Activated CD4-positive, alpha-beta T cell treated with anti-CD3 and anti-CD28 coated beads, Interleukin-2, amount 10 ng/mL, durations not matched to agents 7 days and 5 days (primary cell): ENCODE data around the gene ELAPOR2. TPM values are rescaled to one million over a fixed set of nuclear protein-coding genes. Genes with fewer than 3 reads are reported as not detected.
"Not testable (repeated sequence)": the region's sequence is repeated elsewhere in the genome, so short reads cannot be mapped to it uniquely, and the experiment has no call there.

Source experiments
- CTCF ChIA-PET: fragments of 350-600 bp; sonication (Branson Sonifier 250); formaldehyde crosslinking; loops from one replicate; lab custom pipeline; 2021; ENCODE audit warnings: antibody characterized with exemption; lab: Charles Lee
- POLR2A ChIA-PET: fragments of 350-600 bp; sonication (Branson Sonifier 250); formaldehyde crosslinking; loops from one replicate; lab custom pipeline; 2021; ENCODE audit warnings: antibody characterized with exemption; lab: Charles Lee
- DNase-seq: peaks from one replicate; pipeline ENCODE4 v3.0.0-alpha.2; 2020
- H3K27ac Mint-ChIP-seq: one replicate; pipeline ENCODE4 v1.8.0; 2021; ENCODE audit warnings: mild to moderate bottlenecking, moderate library complexity, mixed read lengths
- H3K27me3 Mint-ChIP-seq: one replicate; pipeline ENCODE4 v1.8.0; 2021; ENCODE audit warnings: mixed read lengths
- H3K36me3 Mint-ChIP-seq: one replicate; pipeline ENCODE4 v1.8.0; 2021; ENCODE audit warnings: low read depth, mixed read lengths
- H3K4me1 Mint-ChIP-seq: one replicate; pipeline ENCODE4 v1.8.0; 2021; ENCODE audit warnings: mixed read lengths
- H3K4me3 Mint-ChIP-seq: one replicate; pipeline ENCODE4 v1.8.0; 2021; ENCODE audit warnings: mild to moderate bottlenecking, moderate library complexity, mixed read lengths
- H3K9me3 Mint-ChIP-seq: one replicate; pipeline ENCODE4 v1.8.0; 2021; ENCODE audit warnings: mixed read lengths
- total RNA-seq, 2 experiments: library from RNA; stranded (reverse); gene quantifications; one replicate each; pipeline ENCODE4 v1.2.3, GENCODE V29; 2021

ELAPOR2 gene
- 1 to 10 TPM; 3.0 to 3.1 TPM for total RNA-seq

DNA sequence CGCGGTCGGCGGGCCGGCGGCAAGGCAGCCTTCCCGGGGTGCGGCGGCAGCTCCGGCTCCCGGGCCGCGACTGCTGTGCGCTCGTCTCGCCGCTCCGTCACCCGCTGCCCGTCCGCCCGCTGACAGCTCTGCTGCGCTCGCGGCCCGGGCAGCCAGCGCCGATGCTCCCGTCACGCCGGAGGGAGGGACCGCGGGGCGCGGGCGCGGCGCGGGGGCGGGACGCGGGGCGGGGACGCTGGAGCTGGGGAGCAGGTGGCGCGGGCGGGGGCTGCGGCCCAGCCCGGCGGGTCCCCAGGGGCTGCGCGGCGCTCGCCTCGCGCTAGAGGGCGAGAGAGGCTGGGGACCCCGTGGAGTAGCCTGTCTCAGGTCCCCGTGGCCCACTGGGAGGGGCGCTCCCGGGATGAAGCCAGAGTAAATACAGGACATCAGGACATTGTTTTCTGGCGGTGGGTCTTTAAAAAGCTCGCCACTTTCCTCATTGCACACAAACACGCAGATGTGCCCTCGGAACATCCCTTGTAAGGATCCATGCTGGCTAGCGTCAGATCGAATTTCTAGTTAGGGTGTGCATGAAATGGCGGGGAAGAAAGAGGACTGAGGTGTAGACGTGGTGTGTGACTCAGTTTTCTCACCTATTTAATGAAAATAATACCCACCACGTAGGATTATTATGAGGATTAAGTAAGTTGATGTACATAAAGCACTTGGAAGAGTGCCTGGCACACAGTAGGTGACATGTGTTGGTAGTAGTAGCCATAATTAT, at the start of gene ELAPOR2:
Gene ELAPOR2, minus strand, starts transcription at position 130 of the 763 bp plus-strand sequence. CDS start 141 bp downstream, outside the sequence.
- Mint-ChIP-seq H3K27ac (peak within 1 kb of the TSS; percentile 56), H3K36me3 (no peaks in the 10 kb centered on the region), H3K4me3 (peak within 1 kb of the TSS; percentile 73), H3K27me3 (peaks cover 18% of the 10 kb centered on the region), H3K4me1 (peaks cover 16% of the 10 kb centered on the region), H3K9me3 (no peaks in the 10 kb centered on the region)
- POLR2A ChIA-PET: no interaction called here
- peak; percentile 66 for DNase-seq
- CTCF ChIA-PET: interaction anchor here (1.2 kb wide), 1 partner anchor 17 kb away, joined by 3 read pairs; no protein-coding TSS in a partner anchor

- Mint-ChIP-seq H3K4me3 (no peak overlapping the region), H3K27me3 (peaks cover 18% of the 10 kb centered on the region), H3K4me1 (no peaks in the 10 kb centered on the region), H3K27ac (no peak overlapping the region), H3K9me3 (no peaks in the 10 kb centered on the region), H3K36me3 (no peaks in the 10 kb centered on the region)
- DNase-seq: no peak
- POLR2A ChIA-PET: no interaction called here
- CTCF ChIA-PET: no interaction called here
Observed at GRCh38 chr7:87107949-87108776, 48.7 kb upstream of the ELAPOR2 start.

DNA sequence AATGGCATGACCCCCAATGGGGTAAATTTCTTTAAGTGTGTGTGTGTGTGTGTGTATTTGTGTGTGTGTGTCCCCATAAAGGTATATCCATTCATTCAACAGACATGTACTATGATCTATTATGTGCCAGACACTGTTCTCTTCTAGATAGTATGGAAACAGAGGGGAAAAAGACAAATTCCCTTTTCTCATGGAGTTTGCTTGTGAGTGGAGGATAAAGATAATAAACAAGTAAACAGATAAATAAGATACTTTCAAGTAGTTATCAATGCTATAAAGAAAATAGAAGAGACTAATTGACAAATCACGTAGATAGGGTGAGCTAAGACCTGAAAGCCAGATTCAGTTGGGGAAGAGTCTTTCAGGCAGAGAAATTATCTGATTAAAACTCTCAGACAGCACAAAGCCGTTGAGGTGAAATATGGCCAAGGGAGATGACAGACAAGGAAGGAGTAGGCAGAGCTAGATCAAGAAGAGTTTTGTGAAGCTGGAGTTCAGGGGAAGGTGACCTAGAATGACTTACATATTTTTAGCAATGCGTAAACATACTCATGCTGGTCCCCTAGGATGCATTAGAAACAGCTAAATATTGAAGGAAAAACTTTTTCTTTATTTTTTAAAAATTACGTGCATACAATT, 47.6 kb upstream of the ELAPOR2 start:
- no peaks in the 10 kb centered on the region for H3K36me3 Mint-ChIP-seq
- ChIA-PET POLR2A (no interaction called here), CTCF (no interaction called here)
- no peak for DNase-seq
- H3K4me3 Mint-ChIP-seq: no peak overlapping the region
- no peaks in the 10 kb centered on the region for H3K9me3 Mint-ChIP-seq
- H3K27me3 Mint-ChIP-seq: peaks cover 18% of the 10 kb centered on the region
- H3K4me1 Mint-ChIP-seq: no peaks in the 10 kb centered on the region
- H3K27ac Mint-ChIP-seq: no peak overlapping the region

- no peak for DNase-seq
- Mint-ChIP-seq H3K4me1 (no peaks in the 10 kb centered on the region), H3K9me3 (no peaks in the 10 kb centered on the region), H3K27me3 (peaks cover 20% of the 10 kb centered on the region), H3K36me3 (no peaks in the 10 kb centered on the region), H3K27ac (no peak overlapping the region), H3K4me3 (no peak overlapping the region)
- ChIA-PET CTCF (no interaction called here), POLR2A (no interaction called here)
Observed at GRCh38 chr7:87105401-87105800, 45.9 kb upstream of the ELAPOR2 start.

GRCh38 chr7:87100326-87100725, 40.9 kb upstream of the ELAPOR2 start:
- ChIA-PET CTCF (no interaction called here), POLR2A (no interaction called here)
- no peak for DNase-seq

DNA sequence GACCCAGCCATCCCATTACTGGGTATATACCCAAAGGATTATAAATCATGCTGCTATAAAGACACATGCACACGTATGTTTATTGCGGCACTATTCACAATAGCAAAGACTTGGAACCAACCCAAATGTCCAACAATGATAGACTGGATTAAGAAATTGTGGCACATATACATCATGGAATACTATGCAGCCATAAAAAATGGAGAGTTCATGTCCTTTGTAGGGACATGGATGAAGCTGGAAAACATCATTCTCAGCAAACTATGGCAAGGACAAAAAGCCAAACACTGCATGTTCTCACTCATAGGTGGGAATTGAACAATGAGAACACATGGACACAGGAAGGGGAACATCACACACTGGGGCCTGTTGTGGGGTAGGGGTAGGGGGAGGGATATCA, 37.9 kb upstream of the ELAPOR2 start:
- H3K9me3 Mint-ChIP-seq, H3K4me3 Mint-ChIP-seq, H3K4me1 Mint-ChIP-seq, POLR2A ChIA-PET, H3K36me3 Mint-ChIP-seq, DNase-seq, H3K27ac Mint-ChIP-seq, CTCF ChIA-PET: not testable (repeated sequence)
- peaks cover 11% of the 10 kb centered on the region for H3K27me3 Mint-ChIP-seq

More at GRCh38 chr7:87100326-87100725, 40.9 kb upstream of the ELAPOR2 start:
- Mint-ChIP-seq H3K9me3 (no peaks in the 10 kb centered on the region), H3K4me1 (no peaks in the 10 kb centered on the region), H3K27me3 (peaks cover 10% of the 10 kb centered on the region), H3K36me3 (no peaks in the 10 kb centered on the region), H3K27ac (no peak overlapping the region), H3K4me3 (no peak overlapping the region)

DNA sequence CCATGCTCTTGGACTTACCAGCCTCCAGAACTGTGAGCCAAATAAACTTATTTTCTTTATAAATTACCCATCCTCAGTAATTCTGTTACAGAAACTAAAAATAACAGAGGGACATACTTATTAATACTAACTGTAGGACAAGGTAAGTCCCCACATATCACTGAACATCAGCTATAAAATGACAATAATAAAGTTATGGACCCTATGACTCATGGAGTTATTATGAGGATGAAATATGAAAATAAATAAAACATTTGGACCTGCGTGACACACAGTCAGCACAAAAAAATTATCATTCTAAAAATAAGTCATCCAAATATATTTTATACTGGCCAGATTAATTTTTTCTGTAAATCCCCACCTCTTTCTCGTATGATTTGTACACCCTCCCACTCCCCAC, 34.9 kb upstream of the ELAPOR2 start:
- Mint-ChIP-seq H3K4me3 (no peak overlapping the region), H3K4me1 (no peaks in the 10 kb centered on the region), H3K27ac (no peak overlapping the region), H3K9me3 (no peaks in the 10 kb centered on the region), H3K27me3 (peaks cover 10% of the 10 kb centered on the region), H3K36me3 (no peaks in the 10 kb centered on the region)
- DNase-seq: no peak
- CTCF ChIA-PET: no interaction called here
- POLR2A ChIA-PET: no interaction called here

GRCh38 chr7:87092568-87093091, 33.2 kb upstream of the ELAPOR2 start:
- POLR2A ChIA-PET: no interaction called here
- Mint-ChIP-seq H3K36me3 (no peaks in the 10 kb centered on the region), H3K27ac (no peak overlapping the region), H3K4me3 (no peak overlapping the region), H3K9me3 (no peaks in the 10 kb centered on the region), H3K4me1 (no peaks in the 10 kb centered on the region), H3K27me3 (peaks cover 10% of the 10 kb centered on the region)
- CTCF ChIA-PET: no interaction called here
- DNase-seq: no peak

DNA sequence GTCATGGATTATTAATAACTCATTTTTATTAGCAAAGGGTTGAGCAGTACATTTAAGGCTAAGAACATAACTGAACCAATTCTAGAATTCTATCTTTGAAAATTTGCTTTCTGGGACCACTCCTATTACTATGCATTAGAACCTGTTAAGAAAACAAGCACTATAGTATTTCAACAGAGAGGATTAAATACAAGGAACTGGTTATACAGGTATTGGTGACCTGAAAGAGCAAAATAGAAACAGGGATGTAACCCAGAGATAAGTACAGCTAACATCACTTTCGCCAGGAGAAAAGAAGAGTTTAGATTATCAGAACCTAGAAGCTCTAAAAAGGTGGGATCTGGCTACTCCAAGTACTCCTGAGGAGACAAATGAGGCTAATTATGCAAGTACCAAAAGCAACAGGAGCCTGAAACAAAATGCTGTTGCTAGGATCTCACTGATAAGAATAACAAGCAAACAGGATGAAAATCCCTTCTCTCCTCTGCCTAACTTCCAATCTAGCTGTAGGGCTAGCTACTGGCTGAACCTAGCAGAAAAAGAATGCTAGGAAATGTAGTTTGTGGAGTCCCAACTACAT, 32.1 kb upstream of the ELAPOR2 start:
- no peaks in the 10 kb centered on the region for H3K36me3 Mint-ChIP-seq
- peaks cover 10% of the 10 kb centered on the region for H3K27me3 Mint-ChIP-seq
- DNase-seq: no peak
- no peak overlapping the region for H3K27ac Mint-ChIP-seq
- no peak overlapping the region for H3K4me3 Mint-ChIP-seq
- no peaks in the 10 kb centered on the region for H3K9me3 Mint-ChIP-seq
- ChIA-PET CTCF (no interaction called here), POLR2A (no interaction called here)
- no peaks in the 10 kb centered on the region for H3K4me1 Mint-ChIP-seq

GRCh38 chr7:87083865-87084519, 24.5 kb upstream of the ELAPOR2 start:
- Mint-ChIP-seq H3K36me3 (no peaks in the 10 kb centered on the region), H3K4me1 (no peaks in the 10 kb centered on the region), H3K27me3 (peaks cover 3% of the 10 kb centered on the region), H3K27ac (no peak overlapping the region), H3K4me3 (no peak overlapping the region), H3K9me3 (no peaks in the 10 kb centered on the region)
- DNase-seq: no peak
- POLR2A ChIA-PET: no interaction called here
- CTCF ChIA-PET: no interaction called here

DNA sequence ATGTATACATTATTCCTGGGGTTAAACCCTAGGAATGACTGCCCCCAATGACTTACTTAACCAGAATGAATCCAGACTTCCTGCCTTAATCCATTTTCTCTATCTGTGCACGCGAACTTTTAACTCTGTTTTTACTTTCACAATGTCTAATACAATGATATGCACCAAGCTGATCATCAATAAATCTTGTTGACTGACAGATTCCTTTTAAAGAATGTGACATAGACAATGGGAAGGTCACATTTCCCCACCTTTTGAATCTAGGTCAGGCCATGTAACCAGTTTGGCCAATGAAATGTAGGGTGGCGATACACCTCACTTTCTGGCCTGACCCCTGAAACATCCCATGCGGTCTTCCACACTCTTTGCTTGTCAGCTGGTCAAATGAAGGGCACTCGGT, 23.2 kb upstream of the ELAPOR2 start:
- CTCF ChIA-PET: no interaction called here
- DNase-seq: no peak
- no peak overlapping the region for H3K4me3 Mint-ChIP-seq
- H3K27ac Mint-ChIP-seq: no peak overlapping the region
- H3K9me3 Mint-ChIP-seq: no peaks in the 10 kb centered on the region
- H3K36me3 Mint-ChIP-seq: no peaks in the 10 kb centered on the region
- POLR2A ChIA-PET: no interaction called here
- H3K4me1 Mint-ChIP-seq: no peaks in the 10 kb centered on the region
- peaks cover 3% of the 10 kb centered on the region for H3K27me3 Mint-ChIP-seq

DNA sequence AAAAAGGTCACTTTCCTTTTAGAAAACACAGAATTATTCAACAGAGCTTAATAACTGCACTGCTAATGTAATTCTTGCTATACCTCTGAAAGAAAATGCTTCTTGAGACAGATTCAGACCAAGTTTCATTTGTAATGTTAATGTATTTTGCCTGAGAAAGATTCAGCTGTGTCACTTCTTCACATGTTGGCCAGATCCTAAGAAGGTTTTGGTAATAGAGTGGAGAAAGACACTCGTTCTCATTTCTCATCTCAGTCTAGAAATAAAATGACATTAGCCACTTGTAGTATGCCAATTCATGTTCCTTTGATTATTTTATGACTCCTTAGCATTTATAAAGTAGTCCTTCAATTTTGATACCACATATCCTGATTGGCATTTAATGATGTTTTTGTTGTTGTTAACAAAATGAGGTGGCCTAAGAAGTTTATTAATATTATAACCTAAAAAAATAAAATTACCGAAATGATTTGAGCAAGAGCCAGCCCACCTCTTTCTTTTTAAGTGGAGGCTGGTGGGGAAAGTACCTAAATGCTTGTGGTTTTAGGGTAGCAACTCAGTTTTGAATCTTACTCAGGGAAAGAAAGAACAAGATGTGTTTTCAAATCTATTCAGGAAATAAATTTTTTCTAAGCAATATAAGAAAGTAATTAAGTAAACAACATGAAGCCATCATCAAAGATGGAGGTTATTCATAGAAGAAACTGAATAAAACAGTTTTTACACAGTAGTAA, 16.4 kb upstream of the ELAPOR2 start:
- POLR2A ChIA-PET: no interaction called here
- Mint-ChIP-seq H3K4me1 (no peaks in the 10 kb centered on the region), H3K36me3 (no peaks in the 10 kb centered on the region), H3K9me3 (no peaks in the 10 kb centered on the region), H3K27ac (no peak overlapping the region), H3K4me3 (no peak overlapping the region), H3K27me3 (peaks cover 4% of the 10 kb centered on the region)
- CTCF ChIA-PET: no interaction called here
- no peak for DNase-seq
